GM21367 (cell line): ENCODE data around the gene IQCE.
"Not testable (repeated sequence)": the region's sequence is repeated elsewhere in the genome, so short reads cannot be mapped to it uniquely, and the experiment has no call there.

Experiments
- ATAC-seq: cut with Tn5 transposase; IDR thresholded peaks from one replicate; pipeline ENCODE4 v1.9.1; 2021; ENCODE audit not compliant: unreplicated experiment

Gene IQCE

DNA sequence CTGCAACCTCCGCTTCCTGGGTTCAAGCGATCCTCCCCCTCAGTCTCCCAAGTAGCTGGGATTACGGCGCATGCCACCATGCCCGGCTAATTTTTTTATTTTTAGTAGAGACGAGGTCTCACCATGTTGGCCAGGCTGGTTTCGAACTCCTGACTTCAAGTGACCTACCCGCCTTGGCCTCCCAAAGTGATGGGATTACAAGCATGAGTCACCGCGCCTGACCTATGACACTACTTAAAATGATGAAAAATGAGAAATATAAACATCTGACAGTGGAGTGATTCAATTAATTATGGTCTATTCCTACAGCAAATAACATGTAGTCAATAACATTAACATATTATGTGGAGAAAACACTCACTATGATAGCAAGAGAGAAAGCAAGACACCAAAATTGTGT is 5.7 kb upstream of the IQCE start:
- no peak for ATAC-seq

DNA sequence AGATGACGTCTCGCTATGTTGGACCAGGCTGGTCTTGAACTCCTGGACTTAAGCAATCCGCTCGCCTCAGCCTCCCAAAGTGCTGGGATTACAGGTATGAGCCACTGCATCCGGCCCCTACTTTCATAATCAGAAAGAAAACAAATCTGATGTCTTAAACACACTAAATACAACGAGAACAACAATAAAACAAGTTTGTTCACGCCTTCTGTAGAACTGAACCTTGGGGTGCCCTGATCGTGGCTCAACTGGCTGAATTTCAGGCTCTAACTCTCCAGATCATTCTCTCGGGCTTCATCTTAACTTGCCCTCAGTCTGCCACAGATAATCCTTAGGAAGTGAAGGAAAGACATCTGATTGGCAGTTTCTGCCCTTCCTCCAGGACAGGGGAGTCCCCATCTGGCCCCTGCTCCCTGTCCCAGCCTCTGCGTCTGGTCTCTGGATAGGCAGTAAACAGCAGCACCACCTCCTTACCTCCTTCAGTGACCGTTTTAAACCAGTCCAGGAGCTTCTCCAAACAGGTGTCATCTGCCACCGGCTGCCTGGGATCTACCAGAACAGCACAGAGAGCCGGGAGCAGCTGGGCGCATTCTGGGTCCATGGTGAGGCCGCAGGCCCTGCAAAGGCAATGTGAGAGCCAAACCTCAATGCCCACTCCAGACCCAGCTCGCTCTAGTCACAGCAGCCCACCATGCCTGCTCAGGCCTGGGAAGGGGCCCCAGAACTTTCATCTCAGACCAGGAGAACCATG is 4.8 kb upstream of the IQCE start:
- no peak for ATAC-seq

GRCh38 chr7:2554661-2555111 is 4.1 kb upstream of the IQCE start:
- ATAC-seq: no peak

- peak; percentile 45 for ATAC-seq
Observed at GRCh38 chr7:2555121-2556052, 3.4 kb upstream of the IQCE start, which contains the start of gene BRAT1. BRAT1 (minus strand) TSS chr7:2555524; CDS start chr7:2554431, 1,093 bp downstream.

GRCh38 chr7:2559283-2559950 is 638 bp downstream of the IQCE start:
- no peak for ATAC-seq

DNA sequence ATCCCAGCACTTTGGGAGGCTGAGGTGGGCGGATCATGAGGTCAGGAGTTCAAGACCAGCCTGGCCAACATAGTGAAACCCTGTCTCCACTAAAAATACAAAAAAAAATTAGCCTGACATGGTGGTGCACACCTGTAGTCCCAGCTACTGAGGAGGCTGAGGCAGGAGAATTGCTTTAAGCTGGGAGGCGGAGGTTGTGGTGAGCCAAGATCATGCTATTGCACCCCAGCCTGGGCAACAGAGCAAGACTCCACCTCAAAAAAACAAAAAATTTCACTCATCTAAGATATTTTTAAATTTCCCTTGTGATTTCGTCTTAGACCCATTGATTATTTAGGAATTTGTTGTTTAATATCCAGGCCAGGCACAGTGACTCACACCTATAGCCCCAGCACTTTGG is 5.2 kb downstream of the IQCE start:
- not testable (repeated sequence) for ATAC-seq

DNA sequence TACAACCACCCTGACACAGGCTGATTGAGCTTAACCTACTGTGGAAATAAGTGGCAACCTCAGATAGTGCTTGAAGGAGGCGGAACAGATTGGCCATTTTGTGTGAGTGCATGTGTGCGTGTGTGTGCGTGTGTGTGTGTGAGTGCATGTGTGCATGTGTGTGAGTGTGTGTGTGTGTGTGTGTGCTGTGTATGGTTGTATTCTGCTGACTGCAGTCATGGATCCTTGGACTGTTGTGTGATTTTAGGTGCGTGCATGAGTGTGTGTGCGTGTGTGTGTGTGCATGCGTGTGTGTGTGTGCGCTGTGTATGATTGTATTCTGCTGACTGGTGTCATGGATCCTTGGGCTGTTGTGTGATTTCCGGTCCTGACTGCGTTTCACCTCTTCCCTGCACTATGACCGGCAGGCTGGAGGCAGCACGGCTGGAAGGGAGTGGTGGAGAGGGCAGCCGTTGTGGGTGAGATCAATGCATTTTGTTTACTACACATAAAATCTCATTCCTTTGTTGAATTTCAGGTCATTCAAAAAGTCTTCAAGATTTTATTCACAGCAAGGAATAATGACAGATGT is 6.3 kb downstream of the IQCE start:
- ATAC-seq: no peak

DNA sequence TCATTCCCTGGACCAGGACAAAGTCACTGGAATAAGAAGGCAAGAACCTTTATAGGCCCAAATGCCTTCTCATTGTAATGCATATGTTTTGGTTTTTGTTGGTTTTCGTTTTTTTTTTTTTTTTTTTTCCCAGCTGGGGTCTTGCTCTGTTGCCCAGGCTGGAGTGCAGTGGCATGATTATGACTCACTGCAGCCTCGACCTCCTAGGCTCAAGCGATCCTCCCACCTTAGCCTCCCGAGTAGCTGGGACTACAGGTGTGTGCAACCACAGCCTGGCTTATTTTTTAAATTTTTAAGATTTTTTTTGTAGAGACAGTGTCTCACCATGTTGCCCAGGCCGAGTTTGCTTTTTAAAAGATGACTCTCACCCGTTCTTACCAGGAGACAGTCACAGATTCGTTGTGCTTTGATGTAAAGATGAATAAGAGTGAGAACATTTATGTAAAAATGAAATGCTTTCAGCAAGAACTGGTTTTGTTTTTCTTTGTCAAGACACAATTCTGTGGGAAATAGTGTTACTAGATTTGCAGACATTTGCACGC is 7.6 kb downstream of the IQCE start:
- no peak for ATAC-seq

DNA sequence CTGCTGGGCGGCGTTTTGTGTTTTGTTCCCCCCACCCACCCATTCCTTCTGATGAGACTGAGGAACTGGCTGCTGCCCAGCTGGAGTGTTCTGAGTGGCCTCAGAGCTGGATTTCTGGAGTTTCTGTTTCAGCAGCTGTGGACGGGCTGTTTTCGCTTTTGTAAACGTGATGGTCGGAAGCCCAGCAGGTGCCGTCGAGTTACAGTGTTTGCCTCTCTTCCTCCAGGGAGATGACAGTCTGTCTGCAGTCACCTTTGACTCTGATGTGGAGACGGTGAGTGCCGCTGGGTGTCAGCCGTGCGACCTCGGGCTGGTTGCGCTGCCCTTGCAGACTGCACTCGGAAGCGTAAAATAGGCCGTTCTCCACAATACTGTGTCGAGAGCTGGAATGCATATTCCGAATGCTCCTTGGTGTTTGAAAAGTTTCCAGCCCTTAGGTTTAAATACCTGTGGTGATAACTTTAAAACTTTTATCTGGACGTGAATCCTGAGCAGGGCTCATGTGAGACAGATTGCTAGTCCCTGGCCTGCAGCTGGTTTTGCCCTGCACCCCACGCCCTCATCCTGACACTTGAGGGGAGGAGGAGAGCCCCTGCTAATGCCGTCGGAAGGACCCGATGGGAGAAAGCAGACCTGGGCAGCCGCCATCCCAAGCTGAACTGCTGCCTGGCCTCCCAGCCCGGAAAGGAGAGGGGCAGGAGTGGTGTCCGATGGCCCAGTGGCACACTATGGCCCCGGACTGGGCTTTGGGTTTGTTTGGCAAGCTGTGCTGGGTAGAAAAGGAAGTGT is 8.3 kb downstream of the IQCE start:
- peak; percentile 73 for ATAC-seq

- no peak for ATAC-seq
Observed at GRCh38 chr7:2567679-2568278, 9.0 kb downstream of the IQCE start.

- ATAC-seq: no peak
Observed at GRCh38 chr7:2568521-2569223, 9.9 kb downstream of the IQCE start.

DNA sequence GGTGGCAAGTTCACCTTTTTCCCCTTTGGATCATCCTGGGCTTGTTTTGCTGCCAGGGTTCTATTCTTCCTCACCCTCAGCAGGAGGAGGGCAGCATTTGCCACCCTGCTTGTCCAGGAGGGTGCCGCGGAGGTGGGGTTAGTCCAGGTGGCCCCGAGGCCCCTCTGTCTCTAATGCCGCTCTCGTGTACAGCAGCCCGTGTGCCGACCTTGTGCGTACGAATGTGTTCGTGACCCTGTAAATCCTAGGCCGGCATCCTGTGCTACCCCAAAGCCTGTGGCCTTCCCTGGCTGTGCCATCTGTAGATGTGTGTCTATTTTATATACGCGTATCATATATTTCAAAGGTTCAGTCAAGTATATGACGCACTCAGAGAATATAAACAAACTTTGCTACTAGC is 10.6 kb downstream of the IQCE start:
- ATAC-seq: no peak

DNA sequence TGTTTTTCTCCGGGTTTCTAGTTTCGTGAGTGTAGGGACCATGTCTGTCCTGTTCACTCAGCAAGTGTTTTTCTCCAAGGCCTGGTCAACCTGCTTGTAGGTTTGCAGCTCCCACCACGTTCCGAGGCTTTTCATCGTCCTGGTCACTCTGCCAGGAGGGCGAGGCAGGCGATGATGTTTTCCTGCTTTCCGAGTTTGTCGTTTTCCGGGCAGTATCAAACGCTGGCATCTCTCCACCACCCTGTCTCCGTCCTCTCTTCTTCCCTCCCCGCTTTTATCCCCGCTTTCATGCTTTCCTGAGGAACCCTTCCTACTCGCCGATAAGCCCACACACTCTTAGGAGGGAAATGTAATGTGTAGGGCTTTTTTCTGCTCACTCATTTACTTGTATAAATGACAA is 11.2 kb downstream of the IQCE start:
- ATAC-seq: no peak

GRCh38 chr7:2571409-2571808 is 12.6 kb downstream of the IQCE start:
- ATAC-seq: no peak

DNA sequence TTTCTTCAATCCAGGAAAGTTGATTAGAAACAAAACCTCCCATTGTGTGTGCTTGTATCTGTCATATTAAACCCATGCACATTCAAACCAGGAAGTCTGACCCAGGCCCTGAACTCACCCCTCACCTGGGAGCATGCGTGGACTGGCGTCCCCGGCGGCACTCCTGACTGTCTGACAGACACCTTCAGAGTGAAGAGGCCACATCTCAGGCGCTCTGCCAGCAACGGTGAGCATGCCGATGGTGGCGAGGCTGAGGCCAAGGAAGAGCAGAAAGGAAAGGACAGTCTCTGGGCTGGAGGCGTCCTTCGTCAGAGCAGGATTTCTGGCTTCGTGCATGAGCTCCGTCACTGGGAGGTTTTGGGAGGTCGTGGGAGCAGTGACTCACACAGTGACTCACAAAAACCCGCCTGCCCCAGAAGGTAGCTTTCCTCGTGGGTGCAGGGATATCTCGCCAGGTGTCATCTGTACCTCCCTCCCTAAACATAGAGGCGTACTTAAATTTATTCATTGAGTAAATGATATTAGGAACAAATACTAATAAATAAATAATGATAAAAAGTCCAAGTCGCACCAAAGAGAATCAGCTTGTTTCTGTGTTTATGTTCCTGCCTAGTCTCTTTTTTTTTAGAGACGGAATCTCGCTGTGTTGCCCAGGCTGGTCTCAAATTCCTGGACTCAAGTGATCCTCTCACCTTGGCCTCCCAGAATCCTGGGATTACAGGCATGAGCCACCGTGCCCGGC is 13.5 kb downstream of the IQCE start:
- no peak for ATAC-seq

- ATAC-seq: no peak
Observed at GRCh38 chr7:2573761-2574160, 15.0 kb downstream of the IQCE start.

DNA sequence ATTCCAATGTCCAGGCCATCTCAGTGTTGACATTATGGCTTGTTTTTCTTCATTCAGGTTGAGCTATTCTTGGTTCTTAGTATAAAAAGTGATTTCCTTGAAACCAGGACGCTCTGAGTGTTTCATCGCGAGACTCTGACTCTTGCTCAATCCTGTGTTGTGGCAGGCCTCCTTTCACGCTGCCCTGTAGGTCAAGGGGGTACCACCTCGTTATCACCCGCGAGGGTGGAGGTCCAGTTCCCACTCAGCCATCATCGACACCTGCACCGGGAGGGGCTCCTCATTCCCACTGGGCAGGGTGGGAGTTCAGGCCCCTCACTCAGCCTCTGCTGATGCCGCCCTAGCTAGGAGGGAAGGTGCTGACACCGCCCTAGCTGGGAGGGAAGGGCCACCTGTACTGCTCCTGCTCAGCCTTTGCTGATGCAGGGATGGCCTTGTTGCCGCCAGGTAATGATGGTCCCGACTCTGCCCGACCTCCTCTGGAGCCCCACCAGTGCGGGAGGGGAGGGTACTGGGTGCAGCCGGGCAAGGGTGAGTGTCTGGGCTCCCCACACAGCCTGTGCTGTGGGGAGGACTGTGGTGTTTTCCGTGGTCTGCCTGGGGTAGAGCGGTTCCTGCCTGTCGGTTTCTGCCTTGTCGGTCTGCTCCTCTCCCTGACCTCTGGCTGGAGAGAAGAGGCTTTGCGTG is 16.4 kb downstream of the IQCE start:
- ATAC-seq: no peak
